GM19193 (cell line): ENCODE measurements around the gene PGF.

Experiments used
- POLR2A ChIP-seq: IDR thresholded peaks from 4 replicates; pipeline ENCODE4 v1.6.1; 2011; ENCODE audit not compliant: insufficient read depth, insufficient read length; ENCODE audit errors: extremely low read depth

The PGF gene

GRCh38 chr14:74911704-74912103, 43.7 kb downstream of the PGF start:
- TF ChIP-seq POLR2A: no peak

- TF ChIP-seq POLR2A: no peak
Measured at GRCh38 chr14:74911221-74911620, 44.2 kb downstream of the PGF start.

- TF ChIP-seq POLR2A: no peak
Measured at GRCh38 chr14:74910556-74910955, 44.8 kb downstream of the PGF start.

- no peak for TF ChIP-seq POLR2A
Measured at GRCh38 chr14:74909911-74910310, 45.5 kb downstream of the PGF start.

GRCh38 chr14:74909501-74909900, 45.9 kb downstream of the PGF start:
- no peak for TF ChIP-seq POLR2A

- no peak for TF ChIP-seq POLR2A
Measured at GRCh38 chr14:74908861-74909341, 46.5 kb downstream of the PGF start.

GRCh38 chr14:74907744-74908143, 47.7 kb downstream of the PGF start:
- no peak for TF ChIP-seq POLR2A

- peak; percentile 9 for TF ChIP-seq POLR2A
Measured at GRCh38 chr14:74906925-74907521, 48.4 kb downstream of the PGF start.

GRCh38 chr14:74905595-74906142, 49.7 kb downstream of the PGF start:
- peak; percentile 33 for TF ChIP-seq POLR2A

GRCh38 chr14:74904635-74905503, 50.5 kb downstream of the PGF start:
- no peak for TF ChIP-seq POLR2A

GRCh38 chr14:74902941-74903705, 52.3 kb downstream of the PGF start:
- no peak for TF ChIP-seq POLR2A

GRCh38 chr14:74898694-74899093, 56.7 kb downstream of the PGF start:
- TF ChIP-seq POLR2A: no peak

- TF ChIP-seq POLR2A: no peak
Measured at GRCh38 chr14:74898083-74898482, 57.3 kb downstream of the PGF start.

- TF ChIP-seq POLR2A: no peak
Measured at GRCh38 chr14:74897642-74898041, 57.8 kb downstream of the PGF start.

GRCh38 chr14:74896400-74896799, 59.0 kb downstream of the PGF start:
- no peak for TF ChIP-seq POLR2A
